K562 (cell line): ENCODE measurements around the gene MYL6B. TPM values are rescaled to one million over a fixed set of nuclear protein-coding genes. Genes with fewer than 3 reads are reported as not detected.

Experiments used
- CBX8 ChIP-seq: fragments of 200-600 bp; sonication (generic); IDR thresholded peaks from 2 replicates; pipeline ENCODE4 v1.6.1; 2012; ENCODE audit warnings: borderline replicate concordance, mixed run types, low read depth, mild to moderate bottlenecking, moderate library complexity, mixed read lengths, low read length, control low read depth, inconsistent platforms; ENCODE audit not compliant: poor library complexity, severe bottlenecking; ENCODE audit errors: extremely low read depth
- CC2D1A ChIP-seq: fragments of 450-650 bp; IDR thresholded peaks from 2 replicates; pipeline ENCODE4 v1.6.1; 2017; ENCODE audit warnings: mild to moderate bottlenecking
- DPF2 ChIP-seq: fragments of 450-650 bp; IDR thresholded peaks from 2 replicates; pipeline ENCODE4 v1.6.1; 2016
- E2F8 ChIP-seq: fragments of 450-650 bp; IDR thresholded peaks from 2 replicates; pipeline ENCODE4 v1.7.1; 2018; ENCODE audit warnings: mild to moderate bottlenecking, low read depth; ENCODE audit not compliant: partially characterized antibody
- NFRKB ChIP-seq: fragments of 450-650 bp; IDR thresholded peaks from 2 replicates; pipeline ENCODE4 v1.6.1; 2016; ENCODE audit warnings: low read depth
- NR2C2 ChIP-seq, 2 experiments: fragments of 200-800 bp in 1 of 2; sonication (Bioruptor generic) in 1 of 2; sonication (generic) in 1 of 2; formaldehyde crosslinking in 1 of 2; IDR thresholded peaks; 2 replicates each; pipeline versions ENCODE4 v1.6.1 to v1.8.0; 2016 to 2022; ENCODE audit warnings: mild to moderate bottlenecking in 1 of 2, missing compliant biosample characterization in 1 of 2, missing genetic modification characterization in 1 of 2, missing genetic modification reagents in 1 of 2
- POLR2H ChIP-seq: IDR thresholded peaks from 2 replicates; pipeline ENCODE4 v1.6.1; 2016; ENCODE audit warnings: missing genetic modification characterization, low read depth, mild to moderate bottlenecking, control low read depth, missing compliant biosample characterization, moderate library complexity
- SIN3A ChIP-seq, 2 experiments: fragments of 150-350 bp in 1 of 2; IDR thresholded peaks; 2 replicates each; pipeline ENCODE4 v1.6.1; 2011 to 2016; ENCODE audit warnings: borderline replicate concordance in 2 of 2, low read depth in 2 of 2, low read length in 2 of 2, mild to moderate bottlenecking in 2 of 2, moderate library complexity in 2 of 2; ENCODE audit not compliant: control insufficient read depth in 1 of 2
- SUPT5H ChIP-seq: fragments of 450-650 bp; IDR thresholded peaks from 2 replicates; pipeline ENCODE4 v1.6.1; 2016
- ZNF318 ChIP-seq, 2 experiments: fragments of 450-650 bp; IDR thresholded peaks; 2 replicates each; pipeline ENCODE4 v1.6.1; 2016; ENCODE audit warnings: mild to moderate bottlenecking in 2 of 2, borderline replicate concordance in 1 of 2, low read depth in 1 of 2, moderate library complexity in 1 of 2
- ZNF589 ChIP-seq: fragments of 200-800 bp; sonication (Bioruptor generic); IDR thresholded peaks from 2 replicates; pipeline ENCODE4 v1.6.1; 2016; ENCODE audit warnings: low read depth, missing genetic modification characterization, missing compliant biosample characterization
- ZNF717 ChIP-seq: fragments of 250-450 bp; sonication (Bioruptor Pico); IDR thresholded peaks from 2 replicates; pipeline ENCODE4 v1.5.0; 2021
- polyA plus RNA-seq, 8 experiments: library from polyadenylated mRNA; depleted of rRNA in 4 of 8; stranded (reverse) in 5 of 8; unstranded in 3 of 8; fragments of >200 nt; fragmentation: Nextera tagmentation in 2 of 8; fragmentation: Illumina TruSeq in 1 of 8; extraction: Ambion mirVana in 2 of 8; extraction: Trizol in 1 of 8; gene quantifications; 2 replicates each; pipeline versions ENCODE4 v1.2.1 to v1.2.3, GENCODE V29; 2011 to 2014; ENCODE audit warnings: inconsistent platforms in 1 of 8, missing spikeins in 1 of 8
- total RNA-seq, 7 experiments: library from RNA; depleted of rRNA in 6 of 7; stranded (reverse); fragments of >200 nt in 6 of 7; fragmentation: Illumina TruSeq in 2 of 7; extraction: Trizol in 2 of 7; gene quantifications; 2 replicates each; pipeline versions ENCODE4 v1.2.1 to v1.2.3, GENCODE V29; 2011 to 2021; ENCODE audit warnings: low replicate concordance in 1 of 7
- TF ChIP-seq, protein P1 (sequence below), 2 experiments: fragments of 200-800 bp in 1 of 2; sonication (Bioruptor generic) in 1 of 2; sonication (generic) in 1 of 2; formaldehyde crosslinking in 1 of 2; IDR thresholded peaks in 1 of 2; conservative IDR thresholded peaks in 1 of 2; 2 replicates each; pipeline versions ENCODE4 v1.5.0 to v1.6.1; 2016 to 2020; ENCODE audit warnings: missing compliant biosample characterization in 1 of 2, missing genetic modification characterization in 1 of 2, missing genetic modification reagents in 1 of 2

Gene MYL6B
- total and polyA plus RNA-seq, 9 of the 15 experiments (the other 6 are each of a cell fraction or from before 2014, with no cell fraction given): 42.8 to 77.3 (median 68.6) TPM

GRCh38 chr12:56127485-56127887, 24.9 kb upstream of the MYL6B start (continued):
- TF ChIP-seq NR2C2 (CRISPR knock-in tag; IDR thresholded peaks at IDR 0.05) (no peak), NR2C2 (tag; IDR thresholded peaks at IDR 0.05) (peak; percentile 65), ZNF318 (IDR thresholded peaks at IDR 0.05; ENCODE audit: borderline replicate concordance in 1 of 2, low read depth in 1 of 2) (no peak), ZNF589 (peak; percentile 54; the same call in 1 of the 2 replicates), SIN3A (IDR thresholded peaks at IDR 0.05; ENCODE audit: borderline replicate concordance in 2 of 2, control insufficient read depth in 1 of 2, low read depth in 2 of 2, low read length in 2 of 2) (0 out of 4 replicates have a peak, but pooled peaks of 1 of the 2 experiments have one; percentile 49), SUPT5H (no peak; the same call in 1 of the 2 replicates), POLR2H (tag) (peak; percentile 70), CBX8 (no peak), ZNF717 (no peak), DPF2 (no peak; the same call in 1 of the 2 replicates), CC2D1A (no peak), E2F8 (no peak), NFRKB (peak; percentile 77; the same call in 1 of the 2 replicates)
- TF ChIP-seq, protein P1, sequence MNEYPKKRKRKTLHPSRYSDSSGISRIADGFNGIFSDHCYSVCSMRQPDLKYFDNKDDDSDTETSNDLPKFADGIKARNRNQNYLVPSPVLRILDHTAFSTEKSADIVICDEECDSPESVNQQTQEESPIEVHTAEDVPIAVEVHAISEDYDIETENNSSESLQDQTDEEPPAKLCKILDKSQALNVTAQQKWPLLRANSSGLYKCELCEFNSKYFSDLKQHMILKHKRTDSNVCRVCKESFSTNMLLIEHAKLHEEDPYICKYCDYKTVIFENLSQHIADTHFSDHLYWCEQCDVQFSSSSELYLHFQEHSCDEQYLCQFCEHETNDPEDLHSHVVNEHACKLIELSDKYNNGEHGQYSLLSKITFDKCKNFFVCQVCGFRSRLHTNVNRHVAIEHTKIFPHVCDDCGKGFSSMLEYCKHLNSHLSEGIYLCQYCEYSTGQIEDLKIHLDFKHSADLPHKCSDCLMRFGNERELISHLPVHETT (CRISPR knock-in tag; conservative IDR thresholded peaks at IDR 0.05 in 1 of 2, IDR thresholded peaks at IDR 0.05 in 1 of 2): no peak
